Hindlimb muscle (tissue), 1 donor: ENCODE results near the gene LIPC. TPM values are rescaled to one million over a fixed set of nuclear protein-coding genes. Genes with fewer than 3 reads are reported as not detected.
"Not testable (repeated sequence)": the region's sequence is repeated elsewhere in the genome, so short reads cannot be mapped to it uniquely, and the experiment has no call there.

ENCODE experiments used
- DNase-seq: peaks from one replicate; pipeline ENCODE4 v3.0.0-alpha.2; 2013
- polyA plus RNA-seq: library from polyadenylated mRNA; unstranded; fragments of 120-200 nt; gene quantifications from one replicate; pipeline ENCODE4 v1.2.1, GENCODE V29; 2013; ENCODE audit not compliant: insufficient read length

The LIPC gene
- polyA plus RNA-seq, 1 donor: 1.0 TPM

DNA sequence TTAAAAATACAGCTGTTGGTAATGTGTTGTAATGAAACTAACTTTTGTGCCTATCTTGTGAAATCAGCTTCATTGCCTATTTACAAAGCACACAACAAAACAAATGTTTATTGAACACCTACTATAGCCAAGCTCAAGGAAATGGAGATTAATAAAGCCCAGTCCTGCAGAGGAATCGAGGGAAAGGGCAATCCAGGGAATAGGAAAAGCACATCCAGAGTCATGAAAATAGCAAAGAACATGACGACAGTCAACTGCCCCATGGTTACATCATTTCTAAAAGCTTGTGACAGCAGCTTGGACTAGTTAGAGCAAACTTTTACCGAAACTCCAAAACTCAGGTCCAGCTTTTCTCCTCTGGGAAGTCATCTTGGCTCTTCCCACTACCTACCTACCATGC is 157.3 kb downstream of the LIPC start:
- no peak for DNase-seq

DNA sequence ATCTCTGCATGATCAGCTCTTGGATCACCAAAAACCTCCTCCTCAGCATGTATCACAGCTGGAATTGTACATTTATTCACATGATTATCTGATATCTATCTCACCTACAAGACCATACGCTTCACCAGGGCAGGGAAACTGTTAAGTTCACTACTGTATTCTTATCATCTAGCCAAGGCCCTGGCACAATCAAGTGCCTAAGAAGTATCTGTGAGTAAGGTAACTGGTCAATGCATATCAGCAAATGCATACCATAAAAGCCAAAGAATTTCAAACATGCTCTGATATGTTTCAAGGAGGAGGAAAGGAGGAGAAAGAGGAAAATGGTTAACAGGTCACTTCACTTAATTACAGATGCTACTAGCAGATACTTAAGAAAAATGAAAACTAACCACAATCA is 158.4 kb downstream of the LIPC start:
- no peak for DNase-seq

DNA sequence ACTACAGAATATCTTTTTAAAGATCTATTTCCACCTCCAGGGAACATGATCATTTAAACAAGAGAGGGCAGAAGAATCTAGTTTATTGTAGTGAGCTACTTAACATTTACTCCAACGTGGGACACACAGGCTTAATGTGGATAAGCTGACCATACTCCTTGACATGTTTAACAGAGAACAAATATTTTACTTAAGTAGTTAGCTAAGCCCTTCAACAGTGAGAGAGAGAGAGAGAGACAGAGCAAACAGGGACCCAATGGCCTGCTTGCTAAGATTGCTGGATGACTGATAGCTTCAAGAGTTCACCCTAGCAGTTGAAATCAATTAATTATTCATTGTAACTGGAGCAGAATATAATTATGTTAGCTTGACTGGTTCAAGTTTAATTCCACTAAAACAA is 159.1 kb downstream of the LIPC start:
- no peak for DNase-seq

- no peak for DNase-seq
Observed at GRCh38 chr15:58593870-58594269, 162.1 kb downstream of the LIPC start.

DNA sequence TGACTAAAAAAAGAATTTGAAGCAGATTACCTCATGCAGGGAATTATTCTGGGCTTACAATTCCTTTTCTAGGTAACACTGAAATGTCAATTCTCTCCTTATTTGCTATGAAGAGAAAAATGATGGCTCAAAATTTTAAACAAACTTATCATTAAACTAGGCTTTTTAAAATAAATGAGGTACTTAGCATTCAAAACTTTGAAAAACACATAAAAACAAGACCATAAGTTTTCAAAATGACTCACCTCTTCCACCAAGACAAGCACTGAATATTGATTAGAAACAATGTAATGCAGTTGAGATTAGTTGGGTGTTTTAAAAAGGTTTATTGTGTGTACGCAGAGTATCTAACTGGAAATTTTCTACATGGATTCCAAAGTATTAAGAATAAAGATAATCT is 163.1 kb downstream of the LIPC start:
- DNase-seq: no peak

DNA sequence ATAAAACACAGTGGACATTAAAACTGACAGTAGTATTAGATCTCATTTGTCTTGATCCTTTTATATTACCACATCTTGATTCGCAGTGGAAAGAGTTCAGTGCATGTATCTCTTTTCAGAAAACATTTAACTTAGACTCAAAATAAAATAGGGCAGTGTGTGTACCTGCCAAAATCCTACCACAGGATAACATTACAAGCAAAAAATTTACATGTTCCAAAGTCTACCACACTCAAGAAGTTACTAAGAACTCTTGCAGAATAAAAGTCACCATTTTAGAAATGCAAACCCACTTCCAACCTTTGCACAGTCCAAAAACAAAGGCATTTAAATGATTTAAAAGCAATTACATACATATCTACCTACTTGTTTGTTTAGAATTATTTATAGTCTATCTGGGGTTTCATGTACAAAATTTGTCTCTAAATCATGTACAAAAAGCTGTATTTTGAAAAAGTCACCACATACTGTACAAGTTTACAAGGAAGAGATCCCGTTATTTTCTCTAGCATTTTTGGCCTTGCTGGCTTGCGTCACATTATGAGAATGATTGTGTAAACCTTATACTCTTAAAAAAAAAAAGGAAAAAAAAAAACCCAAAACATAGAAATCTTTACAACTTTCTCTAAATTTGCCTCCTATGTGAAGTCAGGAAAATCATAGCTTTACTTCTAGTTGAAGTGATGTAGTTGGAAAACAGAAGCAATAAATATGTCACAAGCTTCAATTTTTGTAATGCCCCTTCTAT is 163.9 kb downstream of the LIPC start:
- DNase-seq: no peak

GRCh38 chr15:58597943-58598828 is 166.4 kb downstream of the LIPC start:
- DNase-seq: no peak

GRCh38 chr15:58598829-58599210 is 167.0 kb downstream of the LIPC start:
- DNase-seq: no peak

DNA sequence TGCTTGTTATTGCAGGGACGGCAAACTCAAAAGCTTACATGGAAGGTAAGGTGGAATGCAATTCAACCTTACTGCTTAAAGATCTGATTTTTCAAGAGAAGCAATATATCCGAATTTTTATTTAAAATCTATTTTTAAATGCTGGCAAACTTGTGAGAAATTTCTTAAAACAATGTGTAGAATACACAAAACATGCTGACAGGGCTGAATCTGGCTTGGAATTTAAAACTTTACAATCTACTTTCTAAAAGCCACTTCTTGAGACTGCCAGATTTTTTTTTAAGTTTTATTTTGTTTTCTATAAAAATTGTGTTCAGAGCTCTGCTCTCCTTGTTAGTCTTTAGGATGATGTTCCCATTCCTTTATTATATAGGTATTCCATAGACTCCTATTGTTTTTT is 171.0 kb downstream of the LIPC start:
- no peak for DNase-seq

DNA sequence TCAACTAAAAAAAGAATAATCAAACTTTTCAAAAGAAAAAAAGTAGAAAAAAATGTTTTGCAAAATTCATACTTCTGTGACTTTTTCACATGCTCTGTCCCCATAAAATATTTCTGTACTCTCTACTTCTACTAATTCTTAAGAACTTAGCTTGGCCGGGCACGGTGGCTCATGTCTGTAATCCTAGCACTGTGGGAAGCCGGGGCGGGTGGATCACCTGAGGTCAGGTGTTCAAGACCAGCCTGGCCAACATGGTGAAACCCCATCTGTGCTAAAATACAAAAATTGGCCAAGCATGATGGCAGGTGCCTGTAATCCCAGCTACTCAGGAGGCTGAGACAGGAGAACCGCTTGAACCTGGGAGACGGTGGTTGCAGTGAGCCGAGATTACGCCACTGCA is 172.1 kb downstream of the LIPC start:
- DNase-seq: not testable (repeated sequence)

DNA sequence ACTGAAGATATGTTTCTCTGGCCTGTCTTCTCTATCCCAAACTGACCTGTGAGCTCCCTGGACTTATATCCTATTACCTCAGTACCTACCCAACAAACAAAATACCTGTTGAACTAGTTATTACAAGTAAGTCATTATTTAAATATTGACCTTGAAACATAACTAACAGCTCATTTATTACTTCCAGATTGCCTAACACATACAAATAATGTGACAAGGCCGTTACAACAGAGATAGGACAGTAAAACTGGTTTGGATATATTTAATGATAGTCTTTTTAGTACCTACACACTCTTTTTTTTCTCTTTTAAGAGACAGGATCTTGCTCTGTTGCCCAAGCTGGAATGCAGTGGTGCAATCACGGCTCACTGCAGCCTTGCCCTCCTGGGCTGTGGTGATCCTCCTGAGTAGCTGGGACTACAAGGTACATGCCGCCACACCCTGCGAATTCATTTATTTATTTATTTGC is 172.7 kb downstream of the LIPC start:
- no peak for DNase-seq

DNA sequence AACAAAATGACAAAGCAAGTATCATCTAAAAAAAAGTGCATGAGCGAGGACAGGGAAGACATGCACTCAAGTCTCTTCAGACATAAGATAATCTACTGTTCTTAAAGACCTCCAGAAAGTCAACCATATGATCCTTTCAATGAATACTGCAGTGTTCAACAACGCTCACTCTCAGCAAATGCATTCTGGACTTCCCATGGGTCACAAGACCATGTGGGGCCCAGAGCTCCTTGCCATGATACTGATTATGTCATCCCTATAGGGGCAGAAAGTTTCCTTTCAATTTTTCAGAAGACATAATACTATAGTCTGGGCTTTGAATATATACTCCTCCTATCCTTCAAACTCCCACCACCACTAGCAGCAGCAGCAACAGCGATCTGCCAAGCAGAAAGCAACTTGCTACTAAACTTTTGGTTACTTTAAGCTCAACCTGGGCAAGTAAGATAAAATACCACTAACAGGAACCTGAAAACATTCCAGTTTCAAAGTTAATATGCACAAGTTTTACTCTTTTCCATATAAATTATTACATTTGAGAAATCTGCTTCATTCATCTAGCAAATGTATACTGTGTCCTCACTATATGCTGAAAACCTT is 174.2 kb downstream of the LIPC start:
- no peak for DNase-seq

DNA sequence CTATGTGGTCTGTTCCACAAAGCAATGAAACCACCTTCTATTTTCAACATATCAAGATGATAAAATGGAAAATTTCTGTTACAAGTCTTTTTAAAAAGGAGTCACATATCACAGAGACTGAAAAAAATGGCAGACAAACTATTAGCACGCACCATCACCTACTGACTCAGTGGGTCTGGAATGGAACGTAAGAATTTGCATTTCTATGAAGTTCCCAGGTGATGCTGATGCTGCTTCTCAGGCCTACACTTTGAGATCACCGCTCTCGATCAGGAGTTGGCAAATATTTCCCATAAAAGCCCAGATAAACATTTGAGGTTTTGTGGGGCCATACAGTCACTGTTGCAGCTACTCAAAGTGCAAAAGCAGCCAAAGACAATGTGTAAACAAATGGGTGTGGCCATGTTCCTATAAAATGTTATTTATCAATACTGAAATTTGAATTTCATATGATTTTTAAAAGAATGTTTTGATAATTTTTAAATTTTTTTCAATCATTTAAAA is 174.8 kb downstream of the LIPC start:
- no peak for DNase-seq

- no peak for DNase-seq
Observed at GRCh38 chr15:58608129-58608590, 176.4 kb downstream of the LIPC start.

DNA sequence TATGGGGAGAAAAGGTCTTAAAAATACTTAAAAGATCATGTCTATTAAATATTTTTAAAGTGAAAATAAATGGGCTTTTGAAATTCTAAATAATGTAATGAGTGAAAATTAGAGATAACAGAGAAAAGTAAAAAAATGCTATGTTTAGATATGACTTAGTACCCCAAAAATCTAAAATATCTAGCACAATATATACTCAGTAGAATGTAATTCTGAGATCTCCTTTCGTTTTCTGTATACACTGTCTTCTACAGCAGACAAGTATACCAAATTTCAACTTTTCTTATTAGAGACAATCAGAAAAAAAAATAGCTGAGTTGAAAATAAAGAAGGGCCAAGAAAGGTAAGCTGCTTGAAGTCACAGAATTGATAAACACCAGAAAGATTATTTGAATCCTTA is 176.9 kb downstream of the LIPC start:
- no peak for DNase-seq

- DNase-seq: no peak
Observed at GRCh38 chr15:58611731-58612676, 180.2 kb downstream of the LIPC start.

DNA sequence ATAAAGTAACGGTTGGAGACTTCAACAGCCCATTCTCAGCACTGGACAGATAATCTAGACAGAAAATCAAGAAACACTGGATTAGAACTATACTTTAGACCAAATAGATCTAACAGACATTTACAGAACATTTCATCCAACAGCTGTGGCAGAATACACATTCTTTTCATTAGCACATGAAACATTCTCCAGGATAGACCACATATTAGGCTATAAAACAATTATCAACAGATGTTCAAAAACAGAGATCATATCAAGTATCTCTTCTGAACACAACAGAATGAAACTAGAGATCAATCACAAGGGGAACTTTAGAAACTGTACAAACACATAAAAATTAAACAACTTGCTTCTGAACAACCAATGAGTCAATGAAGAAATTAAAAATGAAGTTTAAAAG is 184.4 kb downstream of the LIPC start:
- DNase-seq: no peak
